Ovary (tissue), 9 donors: ENCODE results near the gene OSBPL6. TPM values are rescaled to one million over a fixed set of nuclear protein-coding genes. Genes with fewer than 3 reads are reported as not detected.

ENCODE experiments used
- DNase-seq, 5 donors: peaks; one replicate each; pipeline ENCODE4 v3.0.0-alpha.2; 2019 to 2020
- H3K27ac ChIP-seq, 2 donors: fragments of 200-600 bp; one replicate each; pipeline versions ENCODE4 v1.5.1 to v1.8.0; 2019 to 2022
- H3K27me3 ChIP-seq: fragments of 200-600 bp; one replicate; pipeline ENCODE4 v1.8.0; 2022
- H3K36me3 ChIP-seq: fragments of 200-600 bp; sonication (generic); one replicate; pipeline ENCODE4 v1.5.1; 2019
- H3K4me1 ChIP-seq: one replicate; pipeline ENCODE4 v1.8.1; 2013; ENCODE audit warnings: mild to moderate bottlenecking, moderate library complexity; ENCODE audit not compliant: insufficient read depth
- H3K4me3 ChIP-seq: fragments of 200-600 bp; sonication (generic); one replicate; pipeline ENCODE4 v1.5.1; 2017
- H3K9me3 ChIP-seq, 2 donors: fragments of 200-600 bp in 1 of 2; sonication (generic) in 1 of 2; one replicate each; pipeline versions ENCODE4 v1.5.1 to v1.8.1; 2013 to 2019; ENCODE audit warnings: mild to moderate bottlenecking in 1 of 2, moderate library complexity in 1 of 2
- CTCF ChIP-seq, 3 donors: fragments of 450-650 bp in 2 of 3; fragments of 200-600 bp in 1 of 3; IDR thresholded peaks; one replicate each; pipeline versions ENCODE4 v1.5.1 to v1.8.0; 2016 to 2022; ENCODE audit warnings: antibody characterized with exemption in 3 of 3, mild to moderate bottlenecking in 1 of 3
- EP300 ChIP-seq: sonication (generic); formaldehyde crosslinking; IDR thresholded peaks from one replicate; pipeline ENCODE4 v1.6.1; 2017; ENCODE audit warnings: antibody characterized with exemption
- POLR2A ChIP-seq: fragments of 450-650 bp; IDR thresholded peaks from one replicate; pipeline ENCODE4 v1.6.1; 2017; ENCODE audit warnings: antibody characterized with exemption, mild to moderate bottlenecking, moderate library complexity
- WGBS, 3 donors: extraction: QIAGEN DNeasy Blood & Tissue Kit in 1 of 3; methylation state at CpG; one replicate each; pipeline versions ENCODE4 v1.1.5 to v1.1.7; 2013 to 2017; 5-methylcytosine and 5-hydroxymethylcytosine counted together
- intact Hi-C, 4 donors: fragments of 100-400 bp; cut with DNase I; formaldehyde crosslinking; loops; one replicate each; pipeline versions ENCODE4 v1.11.0 to v1.15.1; 2022 to 2023
- polyA plus RNA-seq, 2 donors: library from polyadenylated mRNA; stranded (reverse); fragments of 200-250 nt in 1 of 2; fragments of 350-450 nt in 1 of 2; fragmentation: Illumina TruSeq in 1 of 2; extraction: RNeasy Lipid Tissue Mini Kit (QIAGEN cat#74804) in 1 of 2; gene quantifications; one replicate each; pipeline ENCODE4 v1.2.3, GENCODE V29; 2013 to 2014
- total RNA-seq, 7 donors: library from RNA; depleted of rRNA in 2 of 7; stranded (reverse); fragments of >200 nt in 2 of 7; fragmentation: NEBNext Ultra II Directional in 3 of 7; extraction: Animal tissue kit (Norgen Biotek cat#: 25700) in 3 of 7; gene quantifications; one replicate each; pipeline versions ENCODE4 v1.1.0 to v1.2.4, GENCODE V29; 2016 to 2023
- donor health status: DM: no; HTN: no; CAD: no; lungs with moderate emphysema.
- donor health status: DM: no; HTN: no; CAD: no.
- donor health status: Bipolar disorder and iron deficiency.
- donor health status: DM: yes; HTN: yes; CAD: no.
- donor health status: DM: no; HTN: no; CAD: no.
- donor health status: DM: yes; HTN: yes; CAD: no.

Gene OSBPL6
- total and polyA plus RNA-seq, 9 donors: 0.60 to 7.4 (median 1.7) TPM

- WGBS, 3 donors: 93 to 96% (median 93%) methylated on average over 1 of the region's 1 CpG
- no peak for DNase-seq
- Histone ChIP-seq H3K27ac (no peak overlapping the region), H3K27me3 (no peaks in the 10 kb centered on the region), H3K36me3 (no peaks in the 10 kb centered on the region), H3K4me1 (no peaks in the 10 kb centered on the region), H3K9me3 (no peaks in the 10 kb centered on the region), H3K4me3 (no peak overlapping the region)
- intact Hi-C loops: no loop called here
- TF ChIP-seq EP300 (no peak), POLR2A (no peak), CTCF (IDR thresholded peaks at IDR 0.05) (no peak)
Measured at GRCh38 chr2:178155524-178155923, 38.8 kb upstream of the OSBPL6 start.

- no peaks in the 10 kb centered on the region for H3K9me3 ChIP-seq
- intact Hi-C loops: no loop called here
- no peaks in the 10 kb centered on the region for H3K36me3 ChIP-seq
- DNase-seq: no peak
- no peak overlapping the region for H3K4me3 ChIP-seq
- no peaks in the 10 kb centered on the region for H3K4me1 ChIP-seq
- no peaks in the 10 kb centered on the region for H3K27me3 ChIP-seq
- TF ChIP-seq POLR2A: no peak
- no peak for TF ChIP-seq EP300
- TF ChIP-seq CTCF (IDR thresholded peaks at IDR 0.05): no peak
- WGBS, 3 donors: 85 to 92% (median 90%) methylated on average over 5 of the region's 5 CpGs
- no peak overlapping the region for H3K27ac ChIP-seq
Measured at GRCh38 chr2:178157574-178157973, 36.7 kb upstream of the OSBPL6 start.

- WGBS, 3 donors: 72 to 80% (median 74%) methylated on average over 1 of the region's 1 CpG
- Histone ChIP-seq H3K4me3 (no peak overlapping the region), H3K27ac (no peak overlapping the region), H3K36me3 (no peaks in the 10 kb centered on the region), H3K27me3 (no peaks in the 10 kb centered on the region), H3K4me1 (no peaks in the 10 kb centered on the region), H3K9me3 (no peaks in the 10 kb centered on the region)
- DNase-seq: no peak
- TF ChIP-seq CTCF (IDR thresholded peaks at IDR 0.05) (no peak), EP300 (no peak), POLR2A (no peak)
- intact Hi-C loops: no loop called here
Measured at GRCh38 chr2:178159966-178160365, 34.3 kb upstream of the OSBPL6 start.

GRCh38 chr2:178160601-178161000 is 33.7 kb upstream of the OSBPL6 start:
- Histone ChIP-seq H3K27me3 (no peaks in the 10 kb centered on the region), H3K36me3 (no peaks in the 10 kb centered on the region), H3K4me1 (no peaks in the 10 kb centered on the region), H3K27ac (no peak overlapping the region), H3K4me3 (no peak overlapping the region), H3K9me3 (no peaks in the 10 kb centered on the region)
- TF ChIP-seq EP300: no peak
- TF ChIP-seq POLR2A: no peak
- no peak for TF ChIP-seq CTCF (IDR thresholded peaks at IDR 0.05)
- DNase-seq: no peak
- WGBS, 3 donors: 98 to 100% (median 98%) methylated on average over 1 of the region's 1 CpG
- intact Hi-C loops: no loop called here

- Histone ChIP-seq H3K4me3 (no peak overlapping the region), H3K27me3 (no peaks in the 10 kb centered on the region), H3K36me3 (no peaks in the 10 kb centered on the region), H3K9me3 (no peaks in the 10 kb centered on the region), H3K27ac (no peak overlapping the region), H3K4me1 (no peaks in the 10 kb centered on the region)
- no peak for TF ChIP-seq POLR2A
- 66 to 75% (median 70%) methylated on average over 4 of the region's 4 CpGs for WGBS, 3 donors
- DNase-seq: no peak
- intact Hi-C loops: no loop called here
Measured at GRCh38 chr2:178163395-178163794, 30.9 kb upstream of the OSBPL6 start.
